ENCODE results near the gene NOS2.
"Not testable (repeated sequence)": the region's sequence is repeated elsewhere in the genome, so short reads cannot be mapped to it uniquely, and the experiment has no call there.

NOS2 gene

DNA sequence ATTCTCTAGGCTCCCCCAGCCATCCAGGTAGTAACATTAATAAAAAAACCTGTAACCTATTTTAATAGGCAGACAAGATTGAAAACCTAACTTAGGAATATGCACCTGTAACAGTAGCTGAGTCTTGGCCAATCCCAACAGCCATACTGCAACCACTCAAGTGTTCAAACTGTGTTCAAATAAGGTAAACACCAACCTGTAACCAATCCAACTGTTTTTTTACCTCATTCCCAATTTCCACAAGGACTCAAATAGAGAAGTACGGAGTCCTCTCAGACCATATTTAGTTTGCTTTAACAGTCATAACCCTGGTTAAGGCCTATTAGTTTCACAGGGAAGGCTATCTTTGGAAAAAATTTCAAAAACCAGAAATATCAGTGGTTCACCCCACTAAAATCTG is 40.4 kb upstream of the NOS2 start:
- DNase-seq (ENCODE audit: low spot score), result no peak
- in situ Hi-C loops (cut with MboI; ENCODE audit: low pct_unique_long_range_greater_than_20kb, low sequenced_read_pairs, unreplicated experiment), result loop anchor here (25.0 kb wide), 1 partner anchor 97 kb away; no protein-coding TSS in a partner anchor
- TF ChIP-seq, protein P1, sequence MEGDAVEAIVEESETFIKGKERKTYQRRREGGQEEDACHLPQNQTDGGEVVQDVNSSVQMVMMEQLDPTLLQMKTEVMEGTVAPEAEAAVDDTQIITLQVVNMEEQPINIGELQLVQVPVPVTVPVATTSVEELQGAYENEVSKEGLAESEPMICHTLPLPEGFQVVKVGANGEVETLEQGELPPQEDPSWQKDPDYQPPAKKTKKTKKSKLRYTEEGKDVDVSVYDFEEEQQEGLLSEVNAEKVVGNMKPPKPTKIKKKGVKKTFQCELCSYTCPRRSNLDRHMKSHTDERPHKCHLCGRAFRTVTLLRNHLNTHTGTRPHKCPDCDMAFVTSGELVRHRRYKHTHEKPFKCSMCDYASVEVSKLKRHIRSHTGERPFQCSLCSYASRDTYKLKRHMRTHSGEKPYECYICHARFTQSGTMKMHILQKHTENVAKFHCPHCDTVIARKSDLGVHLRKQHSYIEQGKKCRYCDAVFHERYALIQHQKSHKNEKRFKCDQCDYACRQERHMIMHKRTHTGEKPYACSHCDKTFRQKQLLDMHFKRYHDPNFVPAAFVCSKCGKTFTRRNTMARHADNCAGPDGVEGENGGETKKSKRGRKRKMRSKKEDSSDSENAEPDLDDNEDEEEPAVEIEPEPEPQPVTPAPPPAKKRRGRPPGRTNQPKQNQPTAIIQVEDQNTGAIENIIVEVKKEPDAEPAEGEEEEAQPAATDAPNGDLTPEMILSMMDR (IDR thresholded peaks at IDR 0.05; ENCODE audit: extremely low read depth, insufficient read depth, missing control alignments), result no peak

DNA sequence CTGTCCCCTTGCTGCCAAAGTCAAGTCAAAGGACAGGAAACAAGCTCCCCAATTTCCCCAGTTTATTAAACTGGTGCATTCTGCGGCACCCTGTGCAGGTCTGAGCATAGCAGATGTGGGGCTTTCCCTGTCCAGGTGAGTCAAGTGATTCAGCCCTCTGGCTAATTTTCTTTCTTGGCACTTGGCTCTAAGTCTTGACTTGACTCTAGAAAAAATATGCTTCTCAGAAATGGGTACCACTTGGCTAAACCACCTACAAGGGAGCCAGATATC is 40.0 kb upstream of the NOS2 start:
- in situ Hi-C loops (cut with MboI; ENCODE audit: low pct_unique_long_range_greater_than_20kb, low sequenced_read_pairs, unreplicated experiment), result loop anchor here (25.0 kb wide), 1 partner anchor 97 kb away; no protein-coding TSS in a partner anchor
- not testable (repeated sequence) for DNase-seq (ENCODE audit: low spot score)

DNA sequence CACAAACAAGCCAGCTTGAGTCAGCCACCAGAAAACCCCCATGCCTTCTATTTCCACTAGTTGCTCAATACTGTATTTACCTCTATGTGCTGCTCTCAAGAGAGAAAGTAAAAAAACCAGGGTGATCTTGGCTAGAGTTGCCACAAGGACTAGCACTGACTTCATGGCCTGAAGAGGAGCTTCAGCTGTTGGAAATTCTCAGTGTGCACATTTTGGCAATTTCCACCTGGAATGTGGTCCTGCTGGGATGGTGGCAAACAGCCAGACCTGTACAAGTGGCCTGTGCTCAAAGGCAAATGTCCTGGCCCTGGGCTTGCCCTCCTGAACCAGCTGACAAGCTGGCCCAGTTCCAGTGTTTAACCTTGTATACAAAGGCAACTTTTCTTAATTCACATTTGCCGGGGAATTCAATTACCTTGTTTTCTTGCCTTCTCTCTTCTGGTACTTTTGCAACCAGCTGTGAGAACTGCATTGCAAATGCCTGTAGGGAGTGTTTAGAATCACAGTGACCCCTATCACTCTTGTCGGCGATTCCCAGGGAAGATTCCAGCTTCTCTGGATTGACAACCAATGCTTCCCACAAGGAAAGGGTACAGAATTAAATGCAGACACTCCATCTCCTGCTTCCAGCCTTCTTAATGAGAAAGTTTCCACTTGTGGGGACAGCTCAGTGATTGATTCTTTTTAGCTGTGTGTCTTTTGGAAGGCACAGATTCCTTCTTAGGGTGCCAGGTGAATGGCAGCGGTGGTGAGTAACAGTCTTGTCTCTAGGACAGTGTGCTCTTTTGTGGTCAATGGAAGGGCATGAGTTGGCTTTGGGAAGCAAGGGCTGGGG is 39.5 kb upstream of the NOS2 start:
- in situ Hi-C loops (cut with MboI; ENCODE audit: low pct_unique_long_range_greater_than_20kb, low sequenced_read_pairs, unreplicated experiment), result loop anchor here (25.0 kb wide), 1 partner anchor 98 kb away; no protein-coding TSS in a partner anchor
- not testable (repeated sequence) for DNase-seq (ENCODE audit: low spot score)

DNA sequence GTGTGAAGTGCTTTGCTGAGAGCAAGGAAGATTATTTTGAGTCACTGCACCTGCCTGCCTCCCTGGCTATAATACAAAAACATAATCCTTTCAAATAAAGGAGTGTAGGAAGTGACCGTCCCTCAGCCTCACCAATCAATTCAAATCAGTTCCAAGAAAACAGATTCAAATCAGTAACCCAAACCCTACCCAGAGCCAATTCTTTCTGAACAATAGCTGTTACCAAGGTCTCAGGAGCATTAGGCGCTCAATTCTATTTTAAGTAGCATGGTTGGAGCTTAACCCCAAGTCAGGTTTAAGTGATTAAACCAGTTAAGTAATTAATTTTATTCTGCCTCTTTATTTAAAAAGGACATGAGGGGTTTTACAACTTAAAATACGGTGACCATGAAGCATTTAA is 38.3 kb upstream of the NOS2 start:
- not testable (repeated sequence) for DNase-seq (ENCODE audit: low spot score)
- in situ Hi-C loops (cut with MboI; ENCODE audit: low pct_unique_long_range_greater_than_20kb, low sequenced_read_pairs, unreplicated experiment), result loop anchor here (25.0 kb wide), 1 partner anchor 99 kb away; no protein-coding TSS in a partner anchor

DNA sequence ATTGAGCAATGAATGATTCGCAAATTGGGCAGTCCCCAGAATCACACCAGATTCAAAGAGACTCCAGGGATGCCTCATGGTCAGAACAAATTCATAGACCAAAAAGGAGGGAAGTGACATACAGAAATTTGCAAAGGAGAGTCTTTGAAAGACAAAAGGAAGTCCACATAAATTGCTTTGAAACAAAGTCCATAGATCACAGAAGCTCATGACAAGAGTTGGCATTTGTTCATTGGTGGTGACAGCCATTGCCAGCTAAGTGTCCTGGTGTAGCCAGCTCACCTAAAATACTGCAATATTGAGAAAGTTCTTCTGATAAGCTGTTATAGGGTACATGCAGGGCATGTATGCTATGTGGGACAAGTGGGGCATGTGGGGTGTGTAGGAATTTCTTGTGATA is 37.4 kb upstream of the NOS2 start:
- not testable (repeated sequence) for DNase-seq (ENCODE audit: low spot score)
- in situ Hi-C loops (cut with MboI; ENCODE audit: low pct_unique_long_range_greater_than_20kb, low sequenced_read_pairs, unreplicated experiment), result loop anchor here (25.0 kb wide), 1 partner anchor 100 kb away; no protein-coding TSS in a partner anchor

DNA sequence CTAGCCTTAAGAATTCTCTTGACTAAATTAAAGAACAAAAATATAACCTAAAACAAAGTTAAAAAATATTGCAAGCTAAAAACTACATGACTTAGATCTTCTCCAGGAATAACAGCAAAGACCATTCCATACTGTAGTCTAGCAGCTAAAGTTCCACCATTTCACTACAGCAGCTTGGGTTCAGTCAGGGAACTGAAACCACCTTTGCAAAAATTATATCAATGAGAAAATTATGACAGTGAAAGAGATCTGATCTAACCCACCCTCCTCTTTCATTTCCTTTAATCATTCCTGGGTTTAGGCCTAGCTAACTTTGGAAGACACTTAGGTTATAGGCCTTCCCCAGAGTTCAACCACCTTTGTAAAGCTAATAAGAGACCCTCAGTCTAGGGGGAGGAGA is 36.3 kb upstream of the NOS2 start:
- no peak for DNase-seq (ENCODE audit: low spot score)
- TF ChIP-seq, protein P1 (IDR thresholded peaks at IDR 0.05; ENCODE audit: extremely low read depth, insufficient read depth, missing control alignments), result no peak
- in situ Hi-C loops (cut with MboI; ENCODE audit: low pct_unique_long_range_greater_than_20kb, low sequenced_read_pairs, unreplicated experiment), result loop anchor here (25.0 kb wide), 1 partner anchor 101 kb away; no protein-coding TSS in a partner anchor

DNA sequence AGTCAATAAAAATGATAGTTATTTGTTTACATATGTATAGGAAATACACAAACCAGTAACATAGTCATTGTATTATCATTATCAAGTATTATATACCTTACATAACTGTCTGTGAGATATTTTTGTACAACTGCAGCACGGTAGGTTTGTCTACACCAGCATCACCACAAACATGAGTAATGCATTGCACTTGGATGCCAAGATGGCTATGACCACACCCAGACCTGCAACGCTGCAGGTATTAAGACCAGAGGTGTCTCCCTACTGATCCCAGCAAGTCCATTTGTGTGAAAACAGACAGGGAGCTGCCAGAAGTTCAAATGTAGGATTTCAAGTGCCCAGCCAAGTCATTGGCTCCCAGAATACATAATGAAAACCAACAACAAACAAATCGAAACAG is 34.2 kb upstream of the NOS2 start:
- DNase-seq (ENCODE audit: low spot score), result no peak
- TF ChIP-seq, protein P1 (IDR thresholded peaks at IDR 0.05; ENCODE audit: extremely low read depth, insufficient read depth, missing control alignments), result no peak
- in situ Hi-C loops (cut with MboI; ENCODE audit: low pct_unique_long_range_greater_than_20kb, low sequenced_read_pairs, unreplicated experiment), result loop anchor here (25.0 kb wide), 1 partner anchor 103 kb away; no protein-coding TSS in a partner anchor

DNA sequence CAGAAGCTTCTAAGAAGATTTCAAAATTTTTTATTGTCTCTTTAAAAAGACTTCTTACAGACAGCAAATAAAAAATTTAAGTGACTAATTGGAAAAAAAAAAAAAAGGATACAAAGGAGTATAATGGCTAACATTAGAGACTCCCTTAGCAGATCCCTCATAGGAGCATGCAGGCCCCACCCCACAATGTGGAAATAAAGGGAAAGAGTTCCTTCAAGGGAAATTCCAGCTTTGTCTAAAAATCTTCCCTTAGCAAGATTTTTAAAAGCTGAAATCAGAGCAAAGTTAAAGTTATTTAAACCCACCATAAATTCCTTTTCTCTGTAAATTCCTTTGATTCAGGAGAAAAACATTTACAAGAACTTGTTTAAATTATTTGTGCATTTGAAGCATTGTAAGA is 32.5 kb upstream of the NOS2 start:
- in situ Hi-C loops (cut with MboI; ENCODE audit: low pct_unique_long_range_greater_than_20kb, low sequenced_read_pairs, unreplicated experiment), result loop anchor here (25.0 kb wide), 1 partner anchor 104 kb away; no protein-coding TSS in a partner anchor
- DNase-seq (ENCODE audit: low spot score), result no peak
- TF ChIP-seq, protein P1 (IDR thresholded peaks at IDR 0.05; ENCODE audit: extremely low read depth, insufficient read depth, missing control alignments), result no peak

DNA sequence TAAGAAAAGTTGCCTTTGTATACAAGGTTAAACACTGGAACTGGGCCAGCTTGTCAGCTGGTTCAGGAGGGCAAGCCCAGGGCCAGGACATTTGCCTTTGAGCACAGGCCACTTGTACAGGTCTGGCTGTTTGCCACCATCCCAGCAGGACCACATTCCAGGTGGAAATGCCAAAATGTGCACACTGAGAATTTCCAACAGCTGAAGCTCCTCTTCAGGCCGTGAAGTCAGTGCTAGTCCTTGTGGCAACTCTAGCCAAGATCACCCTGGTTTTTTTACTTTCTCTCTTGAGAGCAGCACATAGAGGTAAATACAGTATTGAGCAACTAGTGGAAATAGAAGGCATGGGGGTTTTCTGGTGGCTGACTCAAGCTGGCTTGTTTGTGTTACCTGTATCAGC is 29.6 kb upstream of the NOS2 start:
- in situ Hi-C loops (cut with MboI; ENCODE audit: low pct_unique_long_range_greater_than_20kb, low sequenced_read_pairs, unreplicated experiment), result loop anchor here (25.0 kb wide), 1 partner anchor 107 kb away; no protein-coding TSS in a partner anchor
- not testable (repeated sequence) for DNase-seq (ENCODE audit: low spot score)

DNA sequence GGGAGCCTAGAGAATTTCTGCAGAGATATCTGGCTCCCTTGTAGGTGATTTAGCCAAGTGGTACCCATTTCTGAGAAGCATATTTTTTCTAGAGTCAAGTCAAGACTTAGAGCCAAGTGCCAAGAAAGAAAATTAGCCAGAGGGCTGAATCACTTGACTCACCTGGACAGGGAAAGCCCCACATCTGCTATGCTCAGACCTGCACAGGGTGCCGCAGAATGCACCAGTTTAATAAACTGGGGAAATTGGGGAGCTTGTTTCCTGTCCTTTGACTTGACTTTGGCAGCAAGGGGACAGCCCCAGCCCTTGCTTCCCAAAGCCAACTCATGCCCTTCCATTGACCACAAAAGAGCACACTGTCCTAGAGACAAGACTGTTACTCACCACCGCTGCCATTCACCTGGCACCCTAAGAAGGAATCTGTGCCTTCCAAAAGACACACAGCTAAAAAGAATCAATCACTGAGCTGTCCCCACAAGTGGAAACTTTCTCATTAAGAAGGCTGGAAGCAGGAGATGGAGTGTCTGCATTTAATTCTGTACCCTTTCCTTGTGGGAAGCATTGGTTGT is 28.9 kb upstream of the NOS2 start:
- in situ Hi-C loops (cut with MboI; ENCODE audit: low pct_unique_long_range_greater_than_20kb, low sequenced_read_pairs, unreplicated experiment), result loop anchor here (25.0 kb wide), 1 partner anchor 108 kb away; no protein-coding TSS in a partner anchor

More for the DNA sequence above, 28.9 kb upstream of the NOS2 start:
- not testable (repeated sequence) for DNase-seq (ENCODE audit: low spot score)

Measured in GM13977 (cell line).